ENCODE results near the gene FAM193B.
A peak's percentile ranks its signal among the peaks of the same experiment; 100 is the strongest.
"Not testable (repeated sequence)": the region's sequence is repeated elsewhere in the genome, so short reads cannot be mapped to it uniquely, and the experiment has no call there.

Gene FAM193B

GRCh38 chr5:177535125-177535524, 19.2 kb downstream of the FAM193B start:
- DNase-seq, result no peak

GRCh38 chr5:177534433-177534832, 19.9 kb downstream of the FAM193B start:
- DNase-seq, result not testable (repeated sequence)

- DNase-seq, result no peak
Observed at GRCh38 chr5:177531209-177531940, 23.0 kb downstream of the FAM193B start.

GRCh38 chr5:177530638-177531037, 23.7 kb downstream of the FAM193B start:
- no peak for DNase-seq

GRCh38 chr5:177529247-177530203, 24.8 kb downstream of the FAM193B start:
- DNase-seq, result no peak

- no peak for DNase-seq
Observed at GRCh38 chr5:177528631-177529030, 25.7 kb downstream of the FAM193B start.

GRCh38 chr5:177527595-177527994, 26.8 kb downstream of the FAM193B start:
- no peak for DNase-seq

- DNase-seq, result no peak
Observed at GRCh38 chr5:177526791-177527190, 27.6 kb downstream of the FAM193B start.

- DNase-seq, result no peak
Observed at GRCh38 chr5:177526191-177526590, 28.2 kb downstream of the FAM193B start.

GRCh38 chr5:177524941-177525655, 29.3 kb downstream of the FAM193B start:
- DNase-seq, result no peak

- DNase-seq, result no peak
Observed at GRCh38 chr5:177524539-177524900, 29.8 kb downstream of the FAM193B start.

- DNase-seq, result no peak
Observed at GRCh38 chr5:177523711-177524538, 30.4 kb downstream of the FAM193B start.

- DNase-seq, result no peak
Observed at GRCh38 chr5:177520916-177521513, 33.3 kb downstream of the FAM193B start.

- no peak for DNase-seq
Observed at GRCh38 chr5:177520271-177520670, 34.1 kb downstream of the FAM193B start.

- DNase-seq, result no peak
Observed at GRCh38 chr5:177519463-177520235, 34.7 kb downstream of the FAM193B start.

GRCh38 chr5:177516601-177517568, 37.5 kb downstream of the FAM193B start, which contains the start of gene DDX41:
TSS of gene DDX41 (minus strand) at chr5:177516961. CDS start at chr5:177516945, 16 bp downstream.
- DNase-seq, result peak; percentile 96

GRCh38 chr5:177515580-177515979, 38.8 kb downstream of the FAM193B start:
- DNase-seq, result no peak

GRCh38 chr5:177514541-177514940, 39.8 kb downstream of the FAM193B start:
- DNase-seq, result no peak

GRCh38 chr5:177513500-177513899, 40.9 kb downstream of the FAM193B start:
- no peak for DNase-seq
